ENCODE results near the gene PLEKHB2. TPM values are rescaled to one million over a fixed set of nuclear protein-coding genes. Genes with fewer than 3 reads are reported as not detected.

PLEKHB2 gene
- total RNA-seq, 1 donor from 2014 or later, result 33.0 TPM

DNA sequence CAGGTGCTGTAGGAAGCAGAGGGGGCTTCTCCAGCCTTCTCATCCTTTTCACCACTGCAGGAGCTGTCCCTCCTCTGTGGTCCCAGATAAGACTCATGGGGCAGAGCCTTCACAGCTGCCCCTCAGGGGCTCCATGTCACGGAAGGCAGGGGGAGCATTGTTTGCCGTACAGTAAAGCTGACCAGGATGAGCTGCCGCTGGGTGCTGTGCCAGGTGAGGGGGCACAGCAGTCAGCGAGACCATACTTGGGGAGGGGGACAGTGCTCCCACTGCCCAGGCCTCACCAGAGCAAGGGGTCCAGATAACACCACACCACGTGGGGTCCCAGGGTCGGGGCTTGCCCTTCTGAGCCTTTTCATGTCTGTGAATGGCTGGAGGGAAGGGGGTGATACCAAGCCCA is 46.3 kb downstream of the PLEKHB2 start:
- Mint-ChIP-seq H3K4me1 (no peaks in the 10 kb centered on the region), H3K36me3 (peaks cover 8% of the 10 kb centered on the region), H3K9me3 (no peaks in the 10 kb centered on the region), H3K27me3 (ENCODE audit: low read depth) (no peaks in the 10 kb centered on the region), H3K27ac (no peak overlapping the region), H3K4me3 (no peak overlapping the region)
- TF ChIP-seq CTCF (IDR thresholded peaks at IDR 0.05; ENCODE audit: unreplicated experiment), result no peak
- DNase-seq (ENCODE audit: low spot score in 2 of 2, unreplicated experiment in 2 of 2), result no peak

GRCh38 chr2:131152074-131152473 is 46.9 kb downstream of the PLEKHB2 start:
- Mint-ChIP-seq H3K27ac (no peak overlapping the region), H3K4me3 (no peak overlapping the region), H3K4me1 (no peaks in the 10 kb centered on the region), H3K27me3 (ENCODE audit: low read depth) (no peaks in the 10 kb centered on the region), H3K9me3 (no peaks in the 10 kb centered on the region), H3K36me3 (peaks cover 8% of the 10 kb centered on the region)
- DNase-seq (ENCODE audit: low spot score in 2 of 2, unreplicated experiment in 2 of 2), result no peak
- no peak for TF ChIP-seq CTCF (IDR thresholded peaks at IDR 0.05; ENCODE audit: unreplicated experiment)

DNA sequence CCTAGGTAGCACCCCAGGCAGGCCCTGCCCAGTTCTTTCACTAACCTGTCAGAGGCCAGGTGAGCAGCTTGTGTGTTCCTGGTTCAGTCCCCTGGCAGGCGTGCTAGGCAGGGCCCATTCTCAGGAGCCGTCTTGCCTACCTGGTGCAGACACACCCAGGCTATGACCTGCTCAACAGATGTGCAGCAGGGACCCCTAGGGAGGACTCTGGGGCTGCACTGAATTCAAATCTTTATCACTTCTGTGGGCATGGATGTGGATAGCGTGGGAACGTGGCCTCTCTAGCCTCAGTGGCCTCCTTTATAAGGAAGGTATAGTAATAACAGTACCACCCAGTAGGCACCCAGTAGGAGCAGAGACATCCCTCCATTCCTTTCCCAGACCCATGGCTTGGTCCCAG is 48.4 kb downstream of the PLEKHB2 start:
- Mint-ChIP-seq H3K9me3 (no peaks in the 10 kb centered on the region), H3K27ac (no peak overlapping the region), H3K4me3 (no peak overlapping the region), H3K4me1 (no peaks in the 10 kb centered on the region), H3K36me3 (peaks cover 8% of the 10 kb centered on the region), H3K27me3 (ENCODE audit: low read depth) (peaks cover 5% of the 10 kb centered on the region)
- TF ChIP-seq CTCF (IDR thresholded peaks at IDR 0.05; ENCODE audit: unreplicated experiment), result no peak
- no peak for DNase-seq (ENCODE audit: low spot score in 2 of 2, unreplicated experiment in 2 of 2)

- H3K27me3 Mint-ChIP-seq (ENCODE audit: low read depth), result peaks cover 7% of the 10 kb centered on the region
- DNase-seq (ENCODE audit: low spot score in 2 of 2, unreplicated experiment in 2 of 2), result peak in 1 of 2 experiments; percentile 71
- no peak overlapping the region for H3K4me3 Mint-ChIP-seq
- H3K9me3 Mint-ChIP-seq, result no peaks in the 10 kb centered on the region
- H3K27ac Mint-ChIP-seq, result no peak overlapping the region
- H3K4me1 Mint-ChIP-seq, result no peaks in the 10 kb centered on the region
- TF ChIP-seq CTCF (IDR thresholded peaks at IDR 0.05; ENCODE audit: unreplicated experiment), result peak; percentile 74
- H3K36me3 Mint-ChIP-seq, result peaks cover 8% of the 10 kb centered on the region
These were observed 49.0 kb downstream of the PLEKHB2 start for GRCh38 chr2:131154071-131154531.

DNA sequence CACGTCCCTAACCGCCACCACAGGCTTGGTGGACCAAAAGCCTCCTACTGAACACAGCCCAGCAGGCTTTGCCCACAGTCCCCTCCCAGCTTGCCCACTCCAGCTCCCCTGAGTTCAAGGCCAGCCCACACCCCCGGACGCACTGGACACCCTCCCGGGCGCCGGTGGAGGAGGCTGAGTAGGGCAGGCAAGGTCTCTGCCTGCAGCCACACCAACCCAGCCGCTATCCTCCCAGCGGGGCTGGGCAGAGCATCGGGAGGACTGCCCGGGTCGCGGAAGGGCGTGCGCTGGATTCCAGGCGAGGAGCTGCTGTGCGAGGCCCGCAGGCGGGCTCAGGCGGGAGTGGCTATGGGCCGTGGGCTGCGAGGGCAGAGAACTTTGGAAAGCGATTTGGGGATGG is 49.5 kb downstream of the PLEKHB2 start:
- H3K27ac Mint-ChIP-seq, result no peak overlapping the region

More for the DNA sequence above, 49.5 kb downstream of the PLEKHB2 start:
- Mint-ChIP-seq H3K36me3 (peaks cover 7% of the 10 kb centered on the region), H3K27me3 (ENCODE audit: low read depth) (peaks cover 10% of the 10 kb centered on the region), H3K9me3 (no peaks in the 10 kb centered on the region), H3K4me3 (no peak overlapping the region), H3K4me1 (no peaks in the 10 kb centered on the region)
- no peak for TF ChIP-seq CTCF (IDR thresholded peaks at IDR 0.05; ENCODE audit: unreplicated experiment)
- DNase-seq (ENCODE audit: low spot score in 2 of 2, unreplicated experiment in 2 of 2), result no peak
